Fibroblast of lung (primary cell): ENCODE data around the gene FALEC. TPM values are rescaled to one million over a fixed set of nuclear protein-coding genes. Genes with fewer than 3 reads are reported as not detected.
A peak's percentile ranks its signal among the peaks of the same experiment; 100 is the strongest.

Experiments used
- DNase-seq, 2 donors: peaks; one replicate each; pipeline versions ENCODE4 v3.0.0 to v3.0.0-alpha.2; 2010; ENCODE audit warnings: low read depth in 2 of 2
- H2AFZ ChIP-seq: 2 replicates; pipeline ENCODE4 v1.5.1; 2012; ENCODE audit warnings: low read length, control low read depth, inconsistent platforms
- H3K27ac ChIP-seq: 2 replicates; pipeline ENCODE4 v1.5.1; 2011; ENCODE audit warnings: low read length, control low read depth; ENCODE audit not compliant: insufficient read depth
- H3K27me3 ChIP-seq: 2 replicates; pipeline ENCODE4 v1.5.1; 2011; ENCODE audit warnings: mild to moderate bottlenecking, low read length; ENCODE audit not compliant: control insufficient read depth, insufficient read depth
- H3K36me3 ChIP-seq: 2 replicates; pipeline ENCODE4 v1.5.1; 2011; ENCODE audit warnings: low read length; ENCODE audit not compliant: control insufficient read depth, insufficient read depth
- H3K4me1 ChIP-seq: 2 replicates; pipeline ENCODE4 v1.5.1; 2011; ENCODE audit warnings: low read length; ENCODE audit not compliant: control insufficient read depth, insufficient read depth; ENCODE audit errors: extremely low read depth
- H3K4me2 ChIP-seq: 2 replicates; pipeline ENCODE4 v1.5.1; 2011; ENCODE audit warnings: low read length, control low read depth; ENCODE audit not compliant: insufficient read depth; ENCODE audit errors: extremely low read depth
- H3K4me3 ChIP-seq, 4 experiments: fragments of 200-600 bp in 1 of 4; sonication (generic) in 1 of 4; replicated peaks in 1 of 4; 2 replicates each; pipeline ENCODE4 v1.5.1; 2011 to 2016; ENCODE audit warnings: low read length in 4 of 4, low read depth in 3 of 4, mild to moderate bottlenecking in 3 of 4, control low read depth in 2 of 4, inconsistent platforms in 1 of 4, mixed read lengths in 1 of 4; ENCODE audit not compliant: insufficient read depth in 1 of 4; ENCODE audit errors: control extremely low read depth in 1 of 4
- H3K79me2 ChIP-seq: 2 replicates; pipeline ENCODE4 v1.5.1; 2012; ENCODE audit warnings: mild to moderate bottlenecking, low read length, inconsistent platforms; ENCODE audit not compliant: control insufficient read depth, insufficient read depth
- H3K9ac ChIP-seq: 2 replicates; pipeline ENCODE4 v1.5.1; 2011; ENCODE audit warnings: mild to moderate bottlenecking, low read length, control low read depth; ENCODE audit not compliant: insufficient read depth
- H3K9me3 ChIP-seq: 2 replicates; pipeline ENCODE4 v1.5.1; 2012; ENCODE audit warnings: low read depth, low read length; ENCODE audit not compliant: control insufficient read depth, insufficient read depth
- H4K20me1 ChIP-seq: 2 replicates; pipeline ENCODE4 v1.5.1; 2011; ENCODE audit warnings: low read length; ENCODE audit not compliant: control insufficient read depth, insufficient read depth; ENCODE audit errors: extremely low read depth
- CTCF ChIP-seq, 2 donors: IDR thresholded peaks in 1 of 2; conservative IDR thresholded peaks in 1 of 2; 1 replicate in 1 of 2; 2 replicates in 1 of 2; pipeline ENCODE4 v1.5.1; 2011 to 2012; ENCODE audit warnings: low read length in 2 of 2, control low read depth in 1 of 2, inconsistent platforms in 1 of 2, low read depth in 1 of 2, mild to moderate bottlenecking in 1 of 2
- EZH2 ChIP-seq: IDR thresholded peaks from 2 replicates; pipeline ENCODE4 v1.5.1; 2012; ENCODE audit warnings: low read length, control low read depth, mild to moderate bottlenecking; ENCODE audit errors: missing control alignments
- polyA plus RNA-seq, 2 donors: library from polyadenylated mRNA; depleted of rRNA in 1 of 2; stranded (reverse) in 1 of 2; unstranded in 1 of 2; fragments of >200 nt; gene quantifications; 2 replicates each; pipeline ENCODE4 v1.2.1, GENCODE V29; 2011 to 2012; ENCODE audit warnings: missing spikeins in 1 of 2
- total RNA-seq: library from RNA; depleted of rRNA; stranded (reverse); fragments of >200 nt; gene quantifications from 2 replicates; pipeline ENCODE4 v1.2.1, GENCODE V29; 2014

FALEC gene
- total and polyA plus RNA-seq, 2 donors (not counting 1 experiment from before 2014, with no cell fraction given), result 0.83 TPM; not detected in 1

- Histone ChIP-seq H3K4me3 (no peak overlapping the region), H3K9me3 (no peaks in the 10 kb centered on the region), H4K20me1 (no peaks in the 10 kb centered on the region), H3K9ac (no peak overlapping the region), H3K4me1 (peaks cover 7% of the 10 kb centered on the region), H3K79me2 (peaks cover 5% of the 10 kb centered on the region), H3K4me2 (no peak overlapping the region), H2AFZ (peak overlapping the region; percentile 71), H3K27ac (no peak overlapping the region), H3K36me3 (no peaks in the 10 kb centered on the region), H3K27me3 (no peaks in the 10 kb centered on the region)
- TF ChIP-seq CTCF (conservative IDR thresholded peaks at IDR 0.05 in 1 of 2, IDR thresholded peaks at IDR 0.05 in 1 of 2; ENCODE audit: low read depth in 1 of 2, low read length in 2 of 2) (peak; percentile 23 to 28), EZH2 (no peak)
- DNase-seq, result peak in 1 of 2 donors; percentile 40
Measured at GRCh38 chr1:150484861-150485260, 30.7 kb upstream of the FALEC start.

GRCh38 chr1:150486966-150487762 lies 28.4 kb upstream of the FALEC start, which contains the start of gene TARS2:
Gene TARS2, plus strand, starts transcription at chr1:150487419. Its CDS starts 32 bp downstream, at chr1:150487451.
- Histone ChIP-seq H4K20me1 (no peaks in the 10 kb centered on the region), H2AFZ (peak within 1 kb of the TSS; percentile 98), H3K9ac (peak within 1 kb of the TSS; percentile 59), H3K9me3 (no peaks in the 10 kb centered on the region), H3K27me3 (no peaks in the 10 kb centered on the region), H3K27ac (peak within 1 kb of the TSS; percentile 80), H3K4me1 (peaks cover 7% of the 10 kb centered on the region), H3K4me3 (peak within 1 kb of the TSS; percentile 75 to 89 (median 82)), H3K79me2 (peaks cover 5% of the 10 kb centered on the region), H3K36me3 (peaks cover 2% of the 10 kb centered on the region), H3K4me2 (peak within 1 kb of the TSS; percentile 94)
- DNase-seq, result peak; percentile 99
- no peak for TF ChIP-seq EZH2
- TF ChIP-seq CTCF (conservative IDR thresholded peaks at IDR 0.05 in 1 of 2, IDR thresholded peaks at IDR 0.05 in 1 of 2; ENCODE audit: low read depth in 1 of 2, low read length in 2 of 2), result peak in 1 of 2 donors; percentile 34

GRCh38 chr1:150487763-150488115 lies 27.8 kb upstream of the FALEC start:
- no peaks in the 10 kb centered on the region for H3K27me3 ChIP-seq
- H3K27ac ChIP-seq, result peak overlapping the region; percentile 80
- TF ChIP-seq EZH2 (no peak), CTCF (conservative IDR thresholded peaks at IDR 0.05 in 1 of 2, IDR thresholded peaks at IDR 0.05 in 1 of 2; ENCODE audit: low read depth in 1 of 2, low read length in 2 of 2) (no peak)
- H3K79me2 ChIP-seq, result peaks cover 5% of the 10 kb centered on the region
- peak overlapping the region; percentile 92 for H3K4me2 ChIP-seq
- H3K9ac ChIP-seq, result peak overlapping the region; percentile 59
- H3K4me1 ChIP-seq, result peaks cover 7% of the 10 kb centered on the region
- peak overlapping the region; percentile 75 to 89 (median 82) for H3K4me3 ChIP-seq
- H2AFZ ChIP-seq, result peak overlapping the region; percentile 54
- no peaks in the 10 kb centered on the region for H3K9me3 ChIP-seq
- DNase-seq, result no peak
- peaks cover 2% of the 10 kb centered on the region for H3K36me3 ChIP-seq
- no peaks in the 10 kb centered on the region for H4K20me1 ChIP-seq
